Progenitor cell of endocrine pancreas (in vitro differentiated cells): Measurements from ENCODE around the gene MDM1. TPM values are rescaled to one million over a fixed set of nuclear protein-coding genes. Genes with fewer than 3 reads are reported as not detected.

Source experiments
- DNase-seq: peaks from one replicate; pipeline ENCODE4 v3.0.0; 2021; ENCODE audit warnings: low spot score; ENCODE audit not compliant: unreplicated experiment
- H3K27ac Mint-ChIP-seq: 2 replicates; pipeline ENCODE4 v1.8.0; 2021; ENCODE audit warnings: mild to moderate bottlenecking, moderate library complexity, mixed read lengths
- H3K27me3 Mint-ChIP-seq: 2 replicates; pipeline ENCODE4 v1.8.0; 2021; ENCODE audit warnings: mixed read lengths
- H3K36me3 Mint-ChIP-seq: 2 replicates; pipeline ENCODE4 v1.8.0; 2022; ENCODE audit warnings: mixed read lengths; ENCODE audit not compliant: insufficient read depth
- H3K4me1 Mint-ChIP-seq: 2 replicates; pipeline ENCODE4 v1.8.0; 2021; ENCODE audit warnings: low read depth, mixed read lengths
- H3K4me3 Mint-ChIP-seq: 2 replicates; pipeline ENCODE4 v1.8.0; 2021; ENCODE audit warnings: low read depth, mild to moderate bottlenecking, moderate library complexity, mixed read lengths
- H3K9me3 Mint-ChIP-seq: 2 replicates; pipeline ENCODE4 v1.8.0; 2021; ENCODE audit warnings: low read depth, mixed read lengths
- total RNA-seq: library from RNA; stranded (reverse); gene quantifications from 2 replicates; pipeline ENCODE4 v1.2.1, GENCODE V29; 2021
- TF ChIP-seq, protein P1 (sequence below): fragments of 200-600 bp; sonication (generic); IDR thresholded peaks from one replicate; pipeline ENCODE4 v1.5.0; 2021; ENCODE audit warnings: antibody characterized with exemption, mild to moderate bottlenecking; ENCODE audit not compliant: unreplicated experiment

The MDM1 gene
- total RNA-seq, 1 donor from 2014 or later: 24.6 TPM

DNA sequence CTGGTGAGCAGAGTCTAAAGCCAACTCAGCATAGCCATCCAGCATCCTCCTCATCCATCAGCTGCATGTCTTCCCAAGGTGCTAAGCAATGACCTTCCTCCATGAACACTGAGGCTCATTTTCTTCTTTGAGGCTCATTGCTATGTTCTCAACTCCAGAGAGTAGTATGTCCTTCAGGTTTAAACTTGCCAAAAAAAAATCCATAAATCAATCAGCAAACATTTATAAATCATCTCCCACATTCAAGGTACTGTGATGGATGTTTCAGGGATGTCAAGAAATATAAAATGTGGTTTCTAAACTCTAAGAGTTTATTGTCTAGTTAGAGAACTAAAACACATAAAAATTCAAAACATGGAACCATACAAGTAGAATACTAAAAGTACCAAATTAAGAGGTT, 29.8 kb upstream of the MDM1 start:
- Mint-ChIP-seq H3K27me3 (peaks cover 7% of the 10 kb centered on the region), H3K4me3 (no peak overlapping the region), H3K9me3 (no peaks in the 10 kb centered on the region), H3K4me1 (peaks cover 13% of the 10 kb centered on the region), H3K27ac (no peak overlapping the region), H3K36me3 (no peaks in the 10 kb centered on the region)
- no peak for DNase-seq
- TF ChIP-seq, protein P1, sequence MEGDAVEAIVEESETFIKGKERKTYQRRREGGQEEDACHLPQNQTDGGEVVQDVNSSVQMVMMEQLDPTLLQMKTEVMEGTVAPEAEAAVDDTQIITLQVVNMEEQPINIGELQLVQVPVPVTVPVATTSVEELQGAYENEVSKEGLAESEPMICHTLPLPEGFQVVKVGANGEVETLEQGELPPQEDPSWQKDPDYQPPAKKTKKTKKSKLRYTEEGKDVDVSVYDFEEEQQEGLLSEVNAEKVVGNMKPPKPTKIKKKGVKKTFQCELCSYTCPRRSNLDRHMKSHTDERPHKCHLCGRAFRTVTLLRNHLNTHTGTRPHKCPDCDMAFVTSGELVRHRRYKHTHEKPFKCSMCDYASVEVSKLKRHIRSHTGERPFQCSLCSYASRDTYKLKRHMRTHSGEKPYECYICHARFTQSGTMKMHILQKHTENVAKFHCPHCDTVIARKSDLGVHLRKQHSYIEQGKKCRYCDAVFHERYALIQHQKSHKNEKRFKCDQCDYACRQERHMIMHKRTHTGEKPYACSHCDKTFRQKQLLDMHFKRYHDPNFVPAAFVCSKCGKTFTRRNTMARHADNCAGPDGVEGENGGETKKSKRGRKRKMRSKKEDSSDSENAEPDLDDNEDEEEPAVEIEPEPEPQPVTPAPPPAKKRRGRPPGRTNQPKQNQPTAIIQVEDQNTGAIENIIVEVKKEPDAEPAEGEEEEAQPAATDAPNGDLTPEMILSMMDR: no peak

DNA sequence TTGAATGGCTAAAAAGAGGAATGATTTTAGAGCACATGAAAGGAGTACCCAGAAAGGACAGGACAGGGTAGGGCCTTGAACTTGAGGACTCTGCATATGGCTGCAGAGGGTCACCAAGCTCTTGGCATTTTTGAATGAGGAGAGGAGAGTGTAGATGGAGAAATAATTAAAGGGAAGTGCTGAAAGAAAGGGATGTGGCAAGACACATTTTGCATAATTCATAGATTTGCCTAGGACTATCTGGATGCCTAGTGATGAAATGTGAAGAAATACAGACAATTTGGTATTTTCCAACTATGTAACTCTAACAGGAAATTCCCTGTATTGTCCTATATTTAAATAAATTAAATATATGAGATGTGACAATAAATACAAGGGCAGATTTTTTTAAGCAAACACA, 27.5 kb upstream of the MDM1 start:
- no peaks in the 10 kb centered on the region for H3K9me3 Mint-ChIP-seq
- DNase-seq: no peak
- no peak overlapping the region for H3K4me3 Mint-ChIP-seq
- H3K4me1 Mint-ChIP-seq: peaks cover 6% of the 10 kb centered on the region
- TF ChIP-seq, protein P1: no peak
- no peaks in the 10 kb centered on the region for H3K36me3 Mint-ChIP-seq
- no peak overlapping the region for H3K27ac Mint-ChIP-seq
- no peaks in the 10 kb centered on the region for H3K27me3 Mint-ChIP-seq

DNA sequence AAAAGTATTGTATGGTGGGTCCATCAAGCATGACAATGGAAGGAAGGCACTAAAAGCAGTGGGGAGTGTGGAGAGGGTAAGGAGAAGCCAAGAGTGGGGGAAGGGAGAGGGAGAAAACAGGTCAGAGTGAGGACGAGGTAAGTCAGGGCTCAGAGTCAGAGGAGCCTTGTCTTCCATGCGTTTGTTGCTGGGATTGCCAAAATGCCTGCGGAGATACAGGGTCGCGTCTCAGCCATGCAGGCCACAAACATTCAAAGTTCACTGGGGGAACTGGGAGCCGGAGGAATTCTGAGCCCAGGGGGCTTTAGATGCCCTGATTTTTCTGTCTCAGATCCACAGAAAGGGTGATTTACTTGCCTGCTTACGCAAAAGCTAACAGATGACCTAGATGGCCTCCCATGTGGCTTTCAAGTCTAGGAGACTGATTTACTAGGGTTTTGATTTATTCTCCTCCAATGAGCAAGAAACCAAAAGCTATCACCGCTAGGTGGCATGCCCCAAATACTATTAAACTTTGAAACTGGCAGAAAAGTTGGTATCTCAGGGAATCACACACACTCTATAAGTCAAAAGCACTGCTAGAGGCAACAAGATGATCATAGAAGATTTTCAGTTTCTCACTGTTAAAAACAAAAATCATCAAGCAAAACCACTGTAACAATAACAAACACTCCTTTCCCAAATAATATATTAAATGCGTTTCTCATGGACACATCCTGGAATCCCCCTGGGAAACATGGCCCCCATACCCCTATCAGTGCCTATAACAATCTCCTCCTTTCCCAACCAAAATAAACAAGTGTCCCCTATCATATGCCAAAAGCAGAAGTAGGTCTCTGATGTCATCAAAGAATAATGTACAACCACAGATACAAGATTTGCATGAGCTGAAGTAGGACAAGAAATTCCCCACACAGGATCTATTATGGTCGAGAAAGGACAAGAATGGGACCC, 26.6 kb upstream of the MDM1 start:
- DNase-seq: no peak
- TF ChIP-seq, protein P1: peak; percentile 74
- H3K9me3 Mint-ChIP-seq: no peaks in the 10 kb centered on the region
- peaks cover 5% of the 10 kb centered on the region for H3K4me1 Mint-ChIP-seq
- no peak overlapping the region for H3K4me3 Mint-ChIP-seq
- peak overlapping the region; percentile 57 for H3K27ac Mint-ChIP-seq
- H3K27me3 Mint-ChIP-seq: no peaks in the 10 kb centered on the region
- no peaks in the 10 kb centered on the region for H3K36me3 Mint-ChIP-seq

DNA sequence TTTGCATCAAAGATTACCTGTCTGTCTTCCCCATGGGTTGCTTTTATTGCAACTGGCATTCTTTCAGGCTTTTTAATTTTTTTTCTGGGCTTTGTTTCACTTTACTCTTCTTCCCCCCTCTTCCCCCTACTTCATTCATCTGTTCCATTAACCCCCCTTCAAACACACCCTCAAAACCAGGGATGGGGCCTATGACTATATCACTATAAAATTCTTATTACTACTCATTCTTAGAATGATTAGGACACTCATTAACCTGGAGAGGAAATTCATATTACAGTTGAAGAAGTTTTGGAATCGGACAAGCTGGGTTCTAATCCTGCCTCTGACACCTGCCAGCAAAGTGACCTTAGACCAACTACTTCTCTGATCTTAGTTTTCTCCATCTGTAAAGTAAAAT, 24.8 kb upstream of the MDM1 start:
- H3K27ac Mint-ChIP-seq: no peak overlapping the region
- DNase-seq: no peak
- H3K27me3 Mint-ChIP-seq: no peaks in the 10 kb centered on the region
- peaks cover 4% of the 10 kb centered on the region for H3K4me1 Mint-ChIP-seq
- H3K9me3 Mint-ChIP-seq: no peaks in the 10 kb centered on the region
- no peaks in the 10 kb centered on the region for H3K36me3 Mint-ChIP-seq
- TF ChIP-seq, protein P1: no peak
- no peak overlapping the region for H3K4me3 Mint-ChIP-seq

DNA sequence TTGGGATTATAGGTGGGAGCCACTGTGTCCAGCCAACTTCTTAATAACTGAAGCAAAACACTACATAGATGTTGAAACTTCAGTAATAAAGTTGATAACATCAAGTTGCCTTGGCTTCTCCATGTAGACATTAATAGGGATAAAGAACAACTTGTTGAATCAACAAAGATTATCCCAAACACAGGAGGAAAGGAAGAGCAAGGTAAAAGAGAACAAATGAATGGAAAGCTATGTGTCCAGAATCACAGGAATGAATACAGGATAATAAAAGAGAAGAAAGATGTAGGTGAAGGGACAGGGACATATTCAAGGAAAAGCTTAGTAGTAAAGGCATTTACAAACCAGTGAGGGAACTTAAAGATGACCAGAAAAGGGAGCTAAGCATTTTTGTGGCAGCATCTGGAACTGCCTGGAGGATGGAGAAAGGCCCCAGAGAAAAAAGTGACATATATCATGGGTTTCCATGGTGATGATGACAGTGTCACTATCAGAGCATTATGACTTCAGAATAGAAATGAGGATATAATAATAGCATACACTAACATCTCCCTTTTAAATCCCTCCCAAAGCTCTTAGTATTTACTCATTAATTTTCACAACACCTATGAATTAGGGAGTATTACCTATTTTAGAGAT, 24.0 kb upstream of the MDM1 start:
- H3K36me3 Mint-ChIP-seq: no peaks in the 10 kb centered on the region
- no peak for DNase-seq
- no peak overlapping the region for H3K27ac Mint-ChIP-seq
- peaks cover 4% of the 10 kb centered on the region for H3K4me1 Mint-ChIP-seq
- TF ChIP-seq, protein P1: no peak
- H3K4me3 Mint-ChIP-seq: no peak overlapping the region
- no peaks in the 10 kb centered on the region for H3K9me3 Mint-ChIP-seq
- H3K27me3 Mint-ChIP-seq: no peaks in the 10 kb centered on the region
